ENCODE results near the gene COL4A2. TPM values are rescaled to one million over a fixed set of nuclear protein-coding genes. Genes with fewer than 3 reads are reported as not detected.

Gene COL4A2
- total RNA-seq, 4 donors from 2014 or later, result 43.0 to 72.7 (median 53.5) TPM

- no peak for DNase-seq (ENCODE audit: low spot score in 2 of 2)
- H3K27me3 ChIP-seq, result no peaks in the 10 kb centered on the region
- WGBS, result 74% methylated on average over 15 of the region's 15 CpGs
- H3K9me3 ChIP-seq, result no peaks in the 10 kb centered on the region
- H3K4me1 ChIP-seq, result peaks cover 18% of the 10 kb centered on the region
- TF ChIP-seq POLR2AphosphoS5 (IDR thresholded peaks at IDR 0.05) (no peak), EP300 (IDR thresholded peaks at IDR 0.05) (no peak), POLR2A (IDR thresholded peaks at IDR 0.05) (no peak)
- TF ChIP-seq, protein P1, sequence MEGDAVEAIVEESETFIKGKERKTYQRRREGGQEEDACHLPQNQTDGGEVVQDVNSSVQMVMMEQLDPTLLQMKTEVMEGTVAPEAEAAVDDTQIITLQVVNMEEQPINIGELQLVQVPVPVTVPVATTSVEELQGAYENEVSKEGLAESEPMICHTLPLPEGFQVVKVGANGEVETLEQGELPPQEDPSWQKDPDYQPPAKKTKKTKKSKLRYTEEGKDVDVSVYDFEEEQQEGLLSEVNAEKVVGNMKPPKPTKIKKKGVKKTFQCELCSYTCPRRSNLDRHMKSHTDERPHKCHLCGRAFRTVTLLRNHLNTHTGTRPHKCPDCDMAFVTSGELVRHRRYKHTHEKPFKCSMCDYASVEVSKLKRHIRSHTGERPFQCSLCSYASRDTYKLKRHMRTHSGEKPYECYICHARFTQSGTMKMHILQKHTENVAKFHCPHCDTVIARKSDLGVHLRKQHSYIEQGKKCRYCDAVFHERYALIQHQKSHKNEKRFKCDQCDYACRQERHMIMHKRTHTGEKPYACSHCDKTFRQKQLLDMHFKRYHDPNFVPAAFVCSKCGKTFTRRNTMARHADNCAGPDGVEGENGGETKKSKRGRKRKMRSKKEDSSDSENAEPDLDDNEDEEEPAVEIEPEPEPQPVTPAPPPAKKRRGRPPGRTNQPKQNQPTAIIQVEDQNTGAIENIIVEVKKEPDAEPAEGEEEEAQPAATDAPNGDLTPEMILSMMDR (IDR thresholded peaks at IDR 0.05), result no peak
- H3K36me3 ChIP-seq, result no peaks in the 10 kb centered on the region
- no peak overlapping the region for H3K27ac ChIP-seq
- no peak overlapping the region for H3K4me3 ChIP-seq
Observed at GRCh38 chr13:110290826-110291225, 16.3 kb upstream of the COL4A2 start.

- Histone ChIP-seq H3K27ac (no peak overlapping the region), H3K4me1 (peaks cover 18% of the 10 kb centered on the region)
Observed at GRCh38 chr13:110291286-110291685, 15.8 kb upstream of the COL4A2 start.

DNA sequence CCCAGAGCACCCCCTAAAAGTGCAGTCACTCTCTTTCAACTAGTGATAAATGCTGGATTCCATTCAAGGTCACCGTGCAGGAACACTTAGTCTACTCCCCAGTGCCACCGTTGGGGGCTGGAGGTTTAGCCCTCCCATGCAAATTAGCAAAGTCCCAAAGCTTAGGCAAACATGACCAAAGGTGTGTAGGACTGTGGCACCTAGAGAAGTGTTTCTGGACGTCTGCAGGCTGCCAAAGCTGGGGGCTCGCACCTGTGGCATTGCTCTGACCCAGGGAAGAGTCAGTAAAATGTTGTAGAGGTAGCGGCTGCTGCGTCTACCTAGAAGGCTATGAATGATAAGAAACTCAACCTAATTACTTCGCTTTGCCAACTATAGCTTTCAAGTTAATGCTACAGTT is 14.0 kb upstream of the COL4A2 start:
- DNase-seq (ENCODE audit: low spot score in 2 of 2), result no peak
- no peaks in the 10 kb centered on the region for H3K9me3 ChIP-seq
- peaks cover 8% of the 10 kb centered on the region for H3K4me1 ChIP-seq
- TF ChIP-seq POLR2AphosphoS5 (IDR thresholded peaks at IDR 0.05), result no peak
- no peak for TF ChIP-seq POLR2A (IDR thresholded peaks at IDR 0.05)
- TF ChIP-seq, protein P1 (IDR thresholded peaks at IDR 0.05), result no peak
- no peaks in the 10 kb centered on the region for H3K27me3 ChIP-seq
- H3K27ac ChIP-seq, result no peak overlapping the region
- no peaks in the 10 kb centered on the region for H3K36me3 ChIP-seq
- H3K4me3 ChIP-seq, result no peak overlapping the region
- WGBS, result 93% methylated on average over 7 of the region's 7 CpGs

More at GRCh38 chr13:110291286-110291685, 15.8 kb upstream of the COL4A2 start:
- no peaks in the 10 kb centered on the region for H3K36me3 ChIP-seq
- no peaks in the 10 kb centered on the region for H3K27me3 ChIP-seq
- H3K4me3 ChIP-seq, result no peak overlapping the region
- 92% methylated on average over 9 of the region's 9 CpGs for WGBS
- DNase-seq (ENCODE audit: low spot score in 2 of 2), result no peak
- TF ChIP-seq POLR2A (IDR thresholded peaks at IDR 0.05) (no peak), EP300 (IDR thresholded peaks at IDR 0.05) (no peak), POLR2AphosphoS5 (IDR thresholded peaks at IDR 0.05) (no peak)
- TF ChIP-seq, protein P1 (IDR thresholded peaks at IDR 0.05), result no peak
- H3K9me3 ChIP-seq, result no peaks in the 10 kb centered on the region

- WGBS, result 75% methylated on average over 3 of the region's 3 CpGs
- peaks cover 3% of the 10 kb centered on the region for H3K27me3 ChIP-seq
- H3K4me3 ChIP-seq, result no peak overlapping the region
- TF ChIP-seq EP300 (IDR thresholded peaks at IDR 0.05) (no peak), POLR2AphosphoS5 (IDR thresholded peaks at IDR 0.05) (no peak), POLR2A (IDR thresholded peaks at IDR 0.05) (no peak)
- TF ChIP-seq, protein P1 (IDR thresholded peaks at IDR 0.05), result no peak
- no peak overlapping the region for H3K27ac ChIP-seq
- no peaks in the 10 kb centered on the region for H3K9me3 ChIP-seq
- peaks cover 8% of the 10 kb centered on the region for H3K4me1 ChIP-seq
- H3K36me3 ChIP-seq, result no peaks in the 10 kb centered on the region
- no peak for DNase-seq (ENCODE audit: low spot score in 2 of 2)
Observed at GRCh38 chr13:110293649-110294048, 13.4 kb upstream of the COL4A2 start.

DNA sequence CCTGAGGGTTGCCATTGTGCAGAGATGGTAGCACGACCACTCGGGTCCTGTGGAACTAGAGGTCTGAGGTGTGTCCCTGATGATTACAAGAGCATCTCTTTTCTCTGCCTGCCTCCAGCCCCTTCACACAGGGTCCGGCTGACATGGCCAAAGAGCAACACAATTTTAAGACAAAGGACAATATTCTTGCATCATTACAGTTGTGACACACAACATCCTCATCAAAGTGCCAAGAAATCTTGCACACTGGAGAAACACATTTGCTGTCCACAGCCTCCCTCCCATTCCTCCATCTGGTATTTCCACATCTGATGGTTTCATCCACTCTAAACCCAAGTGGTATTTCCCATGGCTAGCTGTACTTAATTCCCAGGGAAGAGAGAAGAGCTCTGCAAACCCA is 12.9 kb upstream of the COL4A2 start:
- no peaks in the 10 kb centered on the region for H3K9me3 ChIP-seq
- H3K4me1 ChIP-seq, result peaks cover 8% of the 10 kb centered on the region
- H3K36me3 ChIP-seq, result no peaks in the 10 kb centered on the region
- H3K27ac ChIP-seq, result no peak overlapping the region
- peaks cover 8% of the 10 kb centered on the region for H3K27me3 ChIP-seq
- 74% methylated on average over 3 of the region's 3 CpGs for WGBS
- no peak for DNase-seq (ENCODE audit: low spot score in 2 of 2)
- TF ChIP-seq, protein P1 (IDR thresholded peaks at IDR 0.05), result no peak
- TF ChIP-seq EP300 (IDR thresholded peaks at IDR 0.05) (no peak), POLR2AphosphoS5 (IDR thresholded peaks at IDR 0.05) (peak in 2 of 3 donors; percentile 51 to 93), POLR2A (IDR thresholded peaks at IDR 0.05) (no peak)
- no peak overlapping the region for H3K4me3 ChIP-seq

Data from suprapubic skin (tissue), 4 donors.